HG02642 (cell line): ENCODE measurements around the gene CDO1.

Source experiments
- ATAC-seq: cut with Tn5 transposase; IDR thresholded peaks from one replicate; pipeline ENCODE4 v1.9.1; 2021; ENCODE audit warnings: mild to moderate bottlenecking; ENCODE audit not compliant: unreplicated experiment, poor library complexity

CDO1 gene

DNA sequence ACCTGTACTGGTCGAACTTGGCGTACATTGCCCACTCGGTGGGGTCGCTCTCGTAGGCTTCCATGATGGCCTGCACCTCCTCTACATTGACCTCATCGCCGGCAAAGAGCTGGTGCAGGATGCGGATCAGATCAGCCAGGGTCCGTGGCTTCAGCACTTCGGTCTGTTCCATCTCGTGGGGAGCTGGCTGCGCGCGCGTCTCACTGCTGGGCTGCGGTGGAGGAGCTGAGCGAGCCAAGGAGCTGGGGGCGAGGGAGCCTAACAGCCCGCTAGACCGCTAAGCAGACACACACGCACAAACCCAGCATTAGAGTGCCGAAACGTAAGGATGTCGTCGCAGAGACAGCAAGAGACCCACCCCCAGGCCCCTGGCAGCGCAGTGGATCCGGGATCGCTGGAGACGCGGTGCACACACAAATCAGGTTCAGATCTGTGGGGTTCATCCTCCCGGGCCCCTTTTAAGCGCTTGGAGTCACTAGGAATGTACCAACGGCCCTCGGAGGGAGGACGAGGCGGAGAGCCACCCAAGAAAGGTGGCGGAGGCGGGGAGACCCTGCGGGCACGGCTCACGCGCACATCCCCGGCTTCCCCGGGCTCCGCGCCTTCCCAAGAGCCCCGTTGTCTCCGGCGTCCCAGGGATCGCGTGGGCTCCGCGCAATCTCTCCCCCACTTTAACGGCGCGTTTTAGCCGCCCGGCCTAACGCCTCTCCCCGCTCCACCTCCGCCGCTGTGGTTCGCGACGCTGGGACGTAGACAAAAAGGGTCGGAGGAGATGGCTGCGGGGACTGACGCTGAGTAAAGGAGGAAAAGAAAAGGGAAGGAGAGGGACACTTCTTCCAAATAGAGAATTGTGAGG, at the start of gene CDO1:
Gene CDO1 (minus strand): TSS at position 434 of the 856 bp plus-strand sequence. CDS start 262 bp downstream, at position 172.
- peak; percentile 56 for ATAC-seq

DNA sequence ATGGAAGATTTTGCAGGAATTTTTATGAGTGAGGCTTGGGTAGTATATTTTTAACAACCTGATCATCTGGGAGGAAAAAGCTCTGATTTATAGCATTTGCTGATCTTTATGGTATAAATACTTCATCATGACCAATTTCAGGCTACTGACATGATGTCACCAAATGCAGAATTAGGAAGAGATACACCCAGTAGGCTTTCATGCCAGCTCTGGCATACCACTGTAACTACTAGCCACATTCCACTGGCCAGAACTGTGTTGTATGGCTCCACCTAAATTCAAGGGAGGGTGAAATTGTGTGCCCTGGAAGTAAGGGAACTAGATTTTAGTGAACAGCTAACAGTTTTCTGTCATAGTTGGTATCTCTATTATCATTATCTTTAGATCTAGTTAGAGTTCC, 42.9 kb upstream of the CDO1 start:
- ATAC-seq: no peak

DNA sequence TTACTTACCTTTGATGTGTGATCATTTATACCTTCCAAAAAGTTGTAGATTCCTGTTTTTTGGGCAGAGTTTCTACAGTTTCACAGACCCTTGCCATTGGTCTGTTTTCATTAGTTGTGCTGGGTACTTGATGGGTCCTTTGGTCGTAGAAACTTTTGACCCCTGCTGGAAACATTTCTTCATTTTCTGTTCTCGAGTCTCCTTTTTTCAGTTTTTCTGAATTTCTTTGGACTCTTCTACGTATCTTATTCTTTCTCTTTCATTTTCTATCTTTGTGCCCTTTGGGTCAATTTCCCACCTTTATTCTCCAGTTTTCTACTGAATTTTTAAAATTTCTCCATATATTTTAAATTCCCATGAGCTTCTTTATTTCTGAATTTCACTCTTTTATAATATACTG, 41.9 kb upstream of the CDO1 start:
- ATAC-seq: no peak

DNA sequence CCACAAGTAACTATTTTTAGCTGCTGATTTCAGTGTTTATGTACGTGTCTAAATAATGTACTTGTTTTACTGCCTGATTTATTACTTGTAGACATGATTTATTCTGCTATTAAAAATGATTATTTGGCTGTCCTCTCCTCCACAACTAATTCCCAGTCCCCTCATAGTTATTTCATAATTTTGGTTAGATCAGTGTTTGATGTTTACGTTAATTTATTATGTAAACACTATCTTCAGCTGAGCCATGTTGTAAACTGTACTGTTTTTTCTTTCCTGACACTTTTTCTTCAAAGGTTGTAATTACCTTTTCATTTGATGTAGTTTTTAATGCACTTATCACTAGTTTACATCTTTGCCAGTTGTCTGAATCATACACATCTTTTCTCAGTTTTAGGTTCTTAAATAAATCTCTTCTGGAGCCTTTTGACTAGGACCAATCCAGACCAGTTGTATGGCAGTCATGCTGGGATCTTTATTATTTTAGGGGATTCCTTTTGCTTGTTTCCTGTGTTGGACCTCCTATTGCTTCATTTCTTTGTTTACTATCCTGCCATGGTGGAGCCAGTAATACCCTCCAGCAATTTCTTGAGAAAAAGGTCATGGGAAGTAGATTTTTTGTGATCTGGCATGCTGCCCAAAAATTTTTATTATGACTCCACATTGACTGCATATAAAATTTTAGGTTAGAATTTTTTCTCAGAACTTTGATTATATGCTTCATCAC, 41.3 kb upstream of the CDO1 start:
- ATAC-seq: no peak

DNA sequence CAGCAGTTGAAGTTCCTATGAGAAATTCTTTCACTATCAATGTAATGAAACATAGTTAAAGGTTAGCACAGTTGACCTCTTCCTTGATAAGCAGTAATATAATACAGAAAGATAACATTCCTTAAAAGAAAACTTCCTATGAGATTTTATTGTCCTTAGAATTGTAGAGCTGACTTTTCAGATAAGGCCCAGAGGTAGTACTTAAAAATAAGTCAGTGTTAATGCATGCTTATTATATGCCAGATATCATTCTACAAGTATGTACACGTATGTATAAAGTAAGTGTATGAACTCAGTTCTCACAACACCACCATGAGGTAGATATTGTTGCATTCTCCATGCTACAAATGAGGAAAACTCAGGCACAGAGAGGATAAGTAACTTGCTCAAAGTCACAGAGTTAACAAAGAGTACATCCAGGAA, 40.6 kb upstream of the CDO1 start:
- no peak for ATAC-seq

DNA sequence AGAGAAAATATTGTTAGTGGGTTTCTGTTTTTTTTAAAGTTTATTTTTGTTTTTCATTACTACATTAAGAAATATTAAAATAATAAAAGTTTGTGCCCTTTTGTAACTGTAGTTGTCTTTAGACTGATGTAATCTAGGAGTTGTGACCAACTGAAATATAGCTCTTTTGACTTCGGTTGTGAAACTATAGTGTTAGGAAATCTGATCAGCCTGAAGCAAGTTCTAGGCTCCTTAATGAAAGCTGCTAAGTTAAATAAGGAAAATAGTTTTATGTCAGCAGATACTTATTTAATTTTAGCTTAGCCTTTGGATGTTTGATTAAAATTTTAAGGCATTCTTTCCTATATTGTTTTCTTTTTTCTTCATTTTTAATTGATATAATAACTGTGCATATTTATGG, 39.5 kb upstream of the CDO1 start:
- no peak for ATAC-seq

DNA sequence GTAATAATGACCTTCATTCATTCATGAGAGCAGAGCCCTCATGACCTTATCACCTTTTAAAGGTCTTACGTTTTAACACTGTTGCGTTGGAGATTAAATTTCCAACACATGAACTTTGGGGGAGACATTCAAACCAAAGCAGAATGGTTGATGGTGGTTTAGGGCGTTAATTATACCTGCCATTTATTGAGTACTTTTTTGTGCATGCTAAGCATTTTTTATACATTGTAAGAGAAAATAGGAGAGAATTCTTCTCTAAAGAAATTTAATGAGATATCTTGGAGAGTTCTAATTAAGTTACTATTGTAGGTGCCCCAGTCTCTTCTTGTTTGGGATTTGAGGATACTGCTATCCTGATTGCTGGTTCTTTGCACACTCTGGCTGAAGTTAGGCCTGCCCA, 37.7 kb upstream of the CDO1 start:
- no peak for ATAC-seq

DNA sequence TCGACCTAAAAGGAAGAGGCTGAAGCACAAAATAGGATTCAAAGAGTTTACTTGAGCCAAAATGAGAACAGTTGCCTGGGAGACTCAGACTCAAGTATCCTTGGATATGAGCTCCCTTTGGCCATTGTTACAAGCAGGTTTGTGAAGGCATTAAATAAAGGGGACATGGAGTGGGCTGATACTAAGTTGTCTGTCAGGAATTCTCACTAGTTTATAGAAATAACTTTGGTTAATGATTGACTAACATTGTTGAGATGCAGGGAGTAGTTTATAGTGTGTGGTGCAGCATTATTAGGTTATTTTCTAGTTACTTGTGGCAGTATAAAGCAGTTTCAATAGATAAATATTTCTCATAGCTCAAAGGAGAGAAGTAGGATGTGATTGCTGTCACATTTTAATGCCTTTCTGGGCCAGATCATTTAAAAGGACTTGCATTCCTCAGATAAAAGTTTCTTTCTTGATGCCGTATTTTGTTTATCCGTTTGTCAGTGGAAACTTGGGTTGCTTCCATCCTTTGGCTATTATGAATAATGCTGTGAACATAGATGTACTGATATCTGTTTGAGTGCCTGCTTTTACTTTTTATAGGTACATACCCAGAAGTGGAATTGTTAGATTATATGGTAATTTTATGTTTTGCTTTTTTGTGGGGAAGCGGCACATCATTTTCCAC, 34.4 kb upstream of the CDO1 start:
- no peak for ATAC-seq

DNA sequence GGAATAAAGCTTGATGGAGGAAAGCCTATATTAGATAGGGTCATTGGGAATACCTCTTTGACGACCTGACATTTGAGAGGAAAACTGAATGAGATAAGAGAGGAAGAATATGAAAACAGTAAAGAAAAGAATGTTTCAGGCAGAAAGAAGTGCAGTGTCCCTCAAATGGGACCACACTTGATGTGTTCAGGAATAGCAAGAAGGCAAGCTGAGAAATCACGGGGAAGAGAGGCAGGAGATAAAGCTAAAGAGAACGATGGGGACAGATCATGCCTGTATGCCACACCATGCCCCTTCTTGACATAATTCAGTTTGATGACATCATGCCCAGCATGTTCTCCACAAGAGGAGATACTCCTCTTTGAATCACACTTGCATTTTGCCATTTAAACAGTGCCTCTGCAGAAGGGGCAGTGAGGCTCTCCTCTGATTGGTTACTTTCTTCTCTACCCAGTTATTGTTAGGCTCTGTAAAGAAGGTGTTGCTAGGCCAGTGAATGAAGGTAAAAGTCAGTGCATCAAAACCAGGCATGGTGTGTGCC, 32.9 kb upstream of the CDO1 start:
- ATAC-seq: no peak

DNA sequence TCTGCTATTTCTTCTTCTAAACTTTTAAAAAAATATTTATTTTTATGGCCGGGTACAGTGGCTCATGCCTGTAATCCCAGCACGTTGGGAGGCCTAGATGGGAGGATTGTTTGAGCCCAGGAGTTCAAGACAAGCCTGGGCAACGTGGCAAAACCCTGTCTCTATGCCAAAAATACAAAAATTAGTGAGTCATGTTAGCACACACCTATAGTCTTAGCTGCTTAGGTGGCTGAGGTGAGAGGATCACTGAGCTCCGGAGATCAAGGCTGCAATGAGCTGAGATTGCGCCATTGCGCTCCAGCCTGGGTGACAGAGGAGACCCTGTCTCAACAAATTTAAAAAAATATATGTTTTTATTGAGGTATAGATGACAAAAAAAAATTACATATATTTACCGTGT, 30.8 kb upstream of the CDO1 start:
- ATAC-seq: no peak

DNA sequence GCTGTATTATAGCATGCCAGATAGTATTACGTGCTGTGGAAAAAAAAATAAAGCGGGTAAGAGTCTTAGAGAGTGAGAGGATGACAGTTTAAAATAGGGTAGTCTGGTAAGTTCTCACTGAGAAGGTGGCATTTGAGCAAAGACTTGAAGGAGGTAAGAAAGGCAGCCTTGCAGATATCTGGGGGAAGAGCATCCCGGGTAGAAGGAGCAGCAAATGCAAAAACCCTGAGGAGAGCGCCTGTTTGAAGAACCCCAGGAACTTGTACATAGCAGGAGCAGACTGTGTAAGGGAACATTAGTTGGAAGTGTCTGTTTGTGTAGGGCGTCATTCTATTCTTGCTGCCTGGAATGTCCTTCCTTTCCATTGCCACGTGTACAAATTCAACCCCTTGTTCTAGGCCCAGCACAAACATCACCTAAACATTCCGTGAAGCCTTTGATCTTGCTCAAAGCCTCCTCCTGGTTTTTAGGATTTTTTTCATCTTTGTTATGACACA, 27.9 kb upstream of the CDO1 start:
- no peak for ATAC-seq

DNA sequence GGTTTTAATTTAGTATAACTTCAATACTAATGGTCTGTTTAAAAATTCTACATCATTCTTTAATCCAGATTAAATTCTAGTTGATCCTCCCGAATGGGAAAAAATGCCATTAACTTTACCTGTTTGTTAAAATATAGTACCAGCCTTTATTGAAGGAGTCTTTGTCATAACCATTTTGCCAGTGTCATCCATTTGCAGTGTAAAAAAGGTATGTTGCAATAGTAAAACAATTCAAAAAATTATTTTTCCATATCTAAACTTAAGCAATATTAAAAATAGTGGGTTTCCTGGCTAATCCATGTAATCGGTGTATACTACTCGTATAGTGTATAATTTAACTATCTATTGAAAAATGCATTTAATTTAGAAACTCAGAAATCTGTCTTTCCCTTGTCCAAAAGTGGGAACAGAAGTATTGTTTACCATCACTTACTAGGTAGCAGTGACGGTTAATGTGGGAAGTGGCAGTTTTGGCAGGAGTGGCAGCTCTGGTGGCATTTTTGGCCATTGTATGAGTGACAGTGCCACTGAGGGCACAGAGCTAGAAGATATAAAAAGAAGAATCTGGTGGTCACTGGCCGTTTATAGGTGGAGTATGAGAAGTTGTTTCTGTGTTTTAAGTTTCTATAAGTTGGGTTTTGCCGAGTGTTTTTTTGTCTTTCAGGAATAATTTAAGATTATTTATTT, 27.1 kb upstream of the CDO1 start:
- ATAC-seq: no peak

DNA sequence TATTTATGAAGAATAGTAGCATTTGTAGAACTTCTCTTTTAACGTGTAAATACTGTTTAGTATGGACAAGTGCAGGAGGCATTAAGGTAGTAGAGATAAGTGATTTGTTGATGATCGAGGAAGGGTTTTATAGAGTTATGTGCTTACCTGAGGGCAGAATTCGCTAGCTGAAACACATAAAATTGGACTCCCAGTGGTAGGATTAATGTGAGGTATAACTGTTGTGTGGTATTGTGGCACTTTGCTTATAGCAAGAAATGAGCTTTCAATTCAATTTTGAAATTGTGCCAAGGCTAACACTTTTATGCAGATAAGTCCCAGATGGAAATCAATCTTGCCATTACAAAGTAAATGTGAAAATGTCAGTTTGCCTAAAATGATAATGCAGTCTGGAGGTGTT, 26.5 kb upstream of the CDO1 start:
- ATAC-seq: no peak

DNA sequence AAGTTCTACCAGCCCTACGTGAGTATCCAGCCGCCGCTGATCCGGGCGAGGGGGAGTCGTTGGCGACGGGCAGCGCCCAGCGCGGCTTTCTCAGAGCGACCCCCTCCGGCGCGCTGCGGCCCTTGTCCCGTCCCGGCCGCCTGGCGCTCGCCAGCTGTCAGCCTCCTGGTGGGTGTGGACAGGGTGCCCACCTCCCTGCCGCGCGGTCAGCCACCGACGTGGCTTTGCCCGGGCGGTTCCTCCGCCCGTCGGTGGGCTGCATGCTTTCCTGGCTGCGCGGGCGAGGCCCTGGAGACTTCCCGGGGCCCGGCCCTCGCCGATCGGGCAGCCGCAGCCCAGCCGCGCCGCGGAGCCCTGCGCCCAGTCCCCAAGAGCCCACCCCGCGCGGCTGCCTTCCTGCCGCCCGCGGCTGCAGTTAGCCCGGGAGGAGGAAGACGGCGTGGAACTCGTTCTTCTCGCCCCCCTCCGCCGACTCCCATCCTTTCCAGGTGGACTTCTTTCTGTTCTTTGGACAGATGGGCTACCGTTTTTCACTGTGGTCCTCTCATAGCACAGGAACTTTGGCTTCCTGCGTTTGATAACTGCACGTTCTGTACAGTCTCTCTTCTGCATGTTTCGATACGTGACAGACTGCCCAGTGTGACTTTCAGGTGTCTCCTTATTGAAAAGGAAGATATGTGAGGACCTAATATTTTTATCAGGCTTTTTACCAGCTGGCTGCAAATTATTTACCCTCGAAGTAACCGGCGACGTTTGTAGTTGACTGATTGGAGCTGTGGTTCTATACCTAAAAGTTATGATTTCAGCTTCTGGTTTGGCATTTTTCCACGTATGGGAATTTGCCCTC, 25.9 kb upstream of the CDO1 start:
- ATAC-seq: peak; percentile 40

DNA sequence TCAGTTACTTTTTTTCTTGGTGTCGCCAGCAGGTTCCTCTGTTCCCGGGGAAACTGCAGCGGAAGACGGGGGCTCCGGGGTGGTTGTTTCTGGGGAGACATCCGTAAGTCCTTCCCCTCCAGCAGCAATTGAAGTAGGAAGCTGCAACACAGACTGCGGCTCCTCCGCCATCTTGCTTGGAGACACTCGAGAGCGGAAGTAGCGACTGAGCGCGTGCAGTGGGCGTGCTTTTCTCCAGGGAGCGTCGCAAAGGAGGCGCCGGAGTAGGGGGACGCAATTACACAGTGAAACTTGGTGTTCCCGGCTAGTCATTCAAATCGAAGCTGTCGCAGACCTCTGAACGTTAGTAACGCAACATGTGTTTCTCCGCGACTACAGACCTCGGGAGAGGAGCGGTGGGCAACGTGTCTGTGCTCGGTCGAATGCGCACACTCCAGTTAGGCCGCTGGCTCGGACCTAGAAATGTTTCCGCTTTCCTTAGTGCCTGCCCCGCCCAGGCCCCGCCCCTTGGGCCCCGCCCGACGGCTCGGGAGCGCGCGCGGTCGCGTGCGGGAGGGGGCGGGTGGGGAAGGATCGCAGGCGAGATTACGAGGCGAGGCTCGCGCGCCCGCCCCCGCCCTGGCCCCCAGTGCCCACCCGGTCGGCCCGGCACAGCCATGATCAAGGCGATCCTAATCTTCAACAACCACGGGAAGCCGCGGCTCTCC, 25.1 kb upstream of the CDO1 start, which contains the start of the genes AP3S1 and ATG12:
Gene AP3S1 (plus strand): TSS at position 554 of the 707 bp plus-strand sequence. CDS start 103 bp downstream, at position 657.
Gene ATG12 (minus strand): TSS at position 184 of the 707 bp plus-strand sequence. CDS start 13 bp downstream, at position 171.
- peak; percentile 88 for ATAC-seq

DNA sequence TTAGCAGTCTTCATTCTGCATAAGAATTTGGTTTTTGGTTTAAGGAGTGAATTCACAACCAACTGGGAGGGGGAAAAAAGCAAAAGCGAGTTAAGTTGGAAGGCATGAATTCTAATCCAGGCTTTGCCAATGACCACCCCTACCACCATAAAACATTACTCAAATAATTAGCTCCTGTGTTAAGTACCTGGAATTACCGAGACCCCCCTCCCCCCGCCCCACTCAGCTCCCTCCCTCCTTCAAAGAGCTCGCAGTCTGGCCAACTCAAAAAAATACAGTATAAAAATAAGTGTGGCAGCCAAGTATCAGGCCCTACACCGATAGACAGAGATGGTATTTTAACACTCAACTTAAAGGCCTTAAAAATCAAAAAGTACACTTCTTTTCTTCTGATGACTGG, 24.4 kb upstream of the CDO1 start:
- no peak for ATAC-seq

DNA sequence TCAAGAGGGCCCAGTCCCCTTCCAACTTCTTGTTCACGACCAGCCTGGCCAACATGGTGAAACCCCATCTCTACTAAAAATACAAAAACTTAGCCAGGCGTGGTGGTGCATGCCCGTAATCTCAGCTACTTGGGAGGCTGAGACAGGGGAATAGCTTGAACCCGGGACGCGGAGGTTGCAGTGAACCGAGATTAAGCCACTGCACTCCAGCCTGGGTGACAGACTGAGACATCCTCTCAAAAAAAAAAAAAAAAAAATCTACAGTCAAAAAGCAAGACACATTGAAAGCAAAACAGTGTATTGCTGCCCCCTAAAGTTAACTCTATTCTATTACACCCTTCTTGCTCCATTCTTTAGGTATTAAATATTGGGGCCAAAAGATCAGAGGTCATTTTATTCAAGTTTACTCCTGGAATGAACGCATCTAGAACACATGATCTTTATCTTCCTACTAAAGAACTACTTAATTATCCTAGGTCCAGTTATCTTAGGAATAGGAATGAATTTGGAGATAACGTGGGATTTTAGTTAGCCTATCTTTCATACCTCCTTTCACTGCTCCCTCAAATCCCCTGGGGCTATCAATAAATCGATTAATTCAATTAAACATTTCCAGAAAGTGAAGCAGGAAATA, 22.5 kb upstream of the CDO1 start:
- ATAC-seq: no peak

DNA sequence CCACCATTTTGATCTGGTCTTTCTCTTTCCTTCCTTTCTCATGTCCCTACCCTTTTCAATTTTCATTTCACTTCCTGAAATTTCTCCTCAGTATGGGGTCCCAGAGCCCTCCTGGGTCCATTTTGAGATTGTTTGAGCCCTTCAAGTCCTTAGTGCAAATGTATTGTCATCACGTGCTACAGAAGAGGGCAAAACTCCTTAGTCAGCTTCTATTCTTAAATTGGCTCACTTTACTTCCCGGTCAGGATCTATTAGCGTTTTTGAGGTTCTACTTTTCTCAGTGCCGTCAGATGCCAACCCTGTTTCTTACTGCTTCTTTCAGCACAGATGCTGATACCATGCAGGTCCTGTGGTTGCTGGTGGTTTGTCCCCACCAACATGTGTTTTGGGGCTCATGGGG, 19.0 kb upstream of the CDO1 start:
- ATAC-seq: no peak
